NCI-H345 treated with DMSO at 0.1 percent for 48 hours (cell line): ENCODE data around the gene KLK11.

ENCODE experiments used
- DNase-seq: peaks from one replicate; lab custom pipeline; 2025; ENCODE audit not compliant: unreplicated experiment; lab: John Stamatoyannopoulos, UW

Gene KLK11

GRCh38 chr19:50974702-50975556, 51.5 kb downstream of the KLK11 start:
- DNase-seq: no peak

GRCh38 chr19:50972795-50973376, 53.5 kb downstream of the KLK11 start:
- no peak for DNase-seq
